Sciatic nerve (tissue), 2 donors: Measurements from ENCODE around the gene NAA38. TPM values are rescaled to one million over a fixed set of nuclear protein-coding genes. Genes with fewer than 3 reads are reported as not detected.

ENCODE experiments used
- ATAC-seq: fragments of 200-7000 bp; cut with Tn5 transposase; one replicate; pipeline ENCODE4 v1.9.1; 2020; ENCODE audit warnings: mild to moderate bottlenecking, moderate library complexity
- DNase-seq: peaks from one replicate; pipeline ENCODE4 v3.0.0-alpha.2; 2020; ENCODE audit warnings: low spot score
- intact Hi-C: fragments of 100-400 bp; cut with DNase I; formaldehyde crosslinking; loops from one replicate; pipeline ENCODE4 v1.14.2; 2022
- total RNA-seq: library from RNA; stranded (reverse); fragmentation: NEBNext Ultra II Directional; extraction: Animal tissue kit (Norgen Biotek cat#: 25700); gene quantifications from one replicate; pipeline ENCODE4 v1.2.1, GENCODE V29; 2021
- donor health status: DM: no; HTN: no; CAD: no.
- donor health status: DM: no; HTN: no; CAD: no.

NAA38 gene
- total RNA-seq, 1 donor from 2014 or later = 53.5 TPM

- DNase-seq = no peak
- ATAC-seq = no peak
- intact Hi-C loops = no loop called here
Measured at GRCh38 chr17:7845359-7846062, 11.8 kb downstream of the NAA38 start.

DNA sequence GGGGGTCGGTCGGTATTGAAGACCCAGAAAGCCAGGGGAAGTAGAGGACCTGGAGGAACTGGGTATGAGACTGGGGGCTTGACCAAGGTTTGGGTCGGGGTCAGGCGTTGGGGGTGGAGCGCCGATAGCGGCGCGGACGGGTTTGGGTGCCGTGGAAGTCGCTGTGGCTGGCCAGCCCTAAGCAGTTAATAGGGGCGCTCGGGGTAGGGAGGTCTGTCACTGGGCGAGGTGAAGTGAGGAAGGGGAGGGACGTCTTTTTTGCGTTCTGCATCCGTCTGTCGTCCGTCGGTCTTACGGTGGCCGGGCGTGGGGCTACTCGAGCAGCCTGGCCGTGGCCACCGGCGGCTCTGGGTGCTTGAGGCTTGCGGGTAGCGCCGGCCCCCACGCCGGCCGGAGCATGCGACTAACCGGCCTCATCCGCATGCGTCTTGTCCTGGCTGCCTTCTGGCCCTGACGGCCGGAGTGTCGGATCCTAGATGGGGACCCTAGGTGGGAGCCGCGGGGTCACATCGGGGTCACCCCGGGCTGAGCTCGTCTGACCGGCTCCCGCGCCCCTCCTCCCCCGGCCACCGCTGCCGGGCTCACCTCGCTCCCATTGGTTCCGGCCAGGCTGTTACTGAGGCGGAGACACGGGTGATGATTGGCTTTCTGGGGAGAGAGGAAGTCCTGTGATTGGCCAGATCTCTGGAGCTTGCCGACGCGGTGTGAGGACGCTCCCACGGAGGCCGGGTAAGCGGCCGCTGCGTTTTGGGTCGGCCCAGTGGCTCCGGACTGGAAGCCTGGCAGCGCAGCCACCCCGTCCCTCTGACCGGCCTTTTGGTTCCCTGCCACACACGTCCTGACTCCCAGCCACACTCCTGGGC is 12.8 kb downstream of the NAA38 start:
- DNase-seq (peak; percentile 93), ATAC-seq (peak; percentile 81)
- intact Hi-C loops = loop anchor here (5.0 kb wide), 1 partner anchor 328 kb away; no protein-coding TSS in a partner anchor

DNA sequence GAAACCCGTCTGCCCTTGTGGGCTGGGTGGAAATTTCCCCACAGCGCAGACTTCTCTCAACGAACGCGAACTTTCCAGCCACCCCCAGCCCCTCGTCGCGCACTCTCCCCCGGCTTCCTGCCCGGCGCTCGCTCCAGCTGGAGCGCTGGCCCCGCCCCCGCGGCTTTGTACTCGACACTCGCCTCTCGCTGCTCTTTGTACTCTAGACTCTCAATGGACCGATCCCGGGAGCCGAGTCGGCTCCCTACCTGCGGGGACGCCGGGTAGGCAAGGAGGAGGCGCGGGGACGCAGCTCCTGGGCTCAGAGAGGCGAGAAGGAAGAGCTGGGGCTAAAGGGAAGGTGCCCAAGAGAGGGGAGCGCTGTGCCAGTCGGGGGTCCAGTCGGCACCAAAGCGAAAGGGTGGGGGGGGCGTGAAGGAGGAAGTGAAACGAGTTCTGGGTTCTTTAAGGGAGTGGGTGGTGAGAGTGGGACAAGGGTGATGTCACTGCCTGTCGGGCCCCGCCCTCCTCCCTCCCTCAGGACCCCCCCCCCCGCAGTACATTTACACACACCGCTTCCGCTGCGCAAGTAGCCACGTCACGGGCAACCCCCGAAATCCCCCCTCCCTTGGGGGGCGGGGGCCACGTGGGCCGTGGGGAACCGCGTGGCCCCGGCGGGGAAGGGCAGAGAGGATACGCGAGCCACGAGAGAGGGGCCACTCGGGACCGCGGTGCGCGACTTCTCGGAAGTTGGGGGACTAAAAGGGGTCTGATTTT is 13.6 kb downstream of the NAA38 start:
- intact Hi-C loops = loop anchor here (5.0 kb wide), 1 partner anchor 329 kb away; no protein-coding TSS in a partner anchor
- peak; percentile 49 for ATAC-seq
- peak; percentile 89 for DNase-seq

DNA sequence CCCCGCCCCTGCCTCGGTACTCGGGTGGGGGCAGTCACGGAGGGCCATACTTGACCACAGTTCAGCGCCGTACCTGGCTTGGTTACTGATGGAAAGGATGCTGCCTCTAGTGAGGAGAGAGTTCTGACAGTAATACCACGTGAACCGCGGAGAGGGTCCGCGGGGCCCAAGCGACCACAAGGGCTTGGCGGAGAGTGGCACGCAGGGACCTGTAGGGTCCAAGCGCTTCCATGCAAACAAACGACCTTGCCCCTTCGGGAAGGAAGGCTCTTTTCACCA is 14.2 kb downstream of the NAA38 start:
- no peak for ATAC-seq
- intact Hi-C loops = loop anchor here (5.0 kb wide), 1 partner anchor 329 kb away; no protein-coding TSS in a partner anchor

DNA sequence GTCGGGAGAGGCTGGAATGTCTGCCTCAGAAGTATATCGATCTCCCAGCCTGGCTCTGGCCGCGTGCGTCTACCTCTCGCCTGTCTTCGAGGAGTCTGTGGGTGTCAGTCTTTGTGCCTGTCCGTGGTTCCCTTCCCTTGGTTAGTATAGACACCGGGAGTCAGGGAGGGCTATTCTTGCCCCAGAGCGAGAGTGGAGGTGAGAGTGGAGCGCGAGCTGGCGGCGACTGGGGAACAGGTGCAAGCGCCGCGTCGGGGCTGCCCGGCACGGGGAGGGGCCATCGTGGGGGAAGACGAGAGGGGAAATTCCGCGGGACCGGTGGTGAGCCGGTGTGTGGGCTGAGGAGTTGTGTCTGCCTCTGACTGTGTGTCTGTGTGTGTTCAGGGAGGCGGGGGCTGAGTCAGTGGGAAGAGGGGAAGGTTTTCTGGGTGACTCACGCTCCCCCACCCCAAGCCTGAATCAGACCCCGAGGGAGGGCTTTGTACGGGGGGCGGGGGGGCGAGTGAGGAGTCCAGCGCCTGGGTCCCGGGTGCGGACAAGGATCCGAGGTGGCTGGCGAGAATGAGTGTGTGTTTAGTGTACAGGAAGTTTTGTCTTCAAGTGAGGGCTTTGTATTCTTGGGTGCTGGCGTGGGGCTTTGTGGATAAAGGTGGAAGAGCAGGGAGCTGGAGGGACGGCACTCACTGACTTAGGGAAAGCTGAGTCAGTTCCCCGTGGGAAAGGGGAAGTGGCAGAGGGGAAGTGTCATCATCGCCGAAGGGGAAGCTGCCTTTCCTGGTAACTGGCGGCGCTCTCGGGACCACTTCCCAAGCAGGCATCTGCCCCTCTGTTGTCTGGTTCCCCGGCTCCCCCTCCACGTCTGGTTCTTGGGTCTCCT is 14.7 kb downstream of the NAA38 start:
- intact Hi-C loops = loop anchor here (5.0 kb wide), 1 partner anchor 330 kb away; no protein-coding TSS in a partner anchor
- ATAC-seq (peak; percentile 38), DNase-seq (peak; percentile 86)

More for the DNA sequence above, 14.2 kb downstream of the NAA38 start:
- no peak for DNase-seq

GRCh38 chr17:7841915-7842379 is 15.4 kb downstream of the NAA38 start:
- DNase-seq (peak; percentile 96), ATAC-seq (peak; percentile 84)
- intact Hi-C loops = loop anchor here (5.0 kb wide), 1 partner anchor 330 kb away; no protein-coding TSS in a partner anchor

GRCh38 chr17:7841396-7841914 is 15.9 kb downstream of the NAA38 start:
- DNase-seq (peak; percentile 91), ATAC-seq (peak; percentile 51)
- intact Hi-C loops = loop anchor here (5.0 kb wide), 1 partner anchor 331 kb away; no protein-coding TSS in a partner anchor

DNA sequence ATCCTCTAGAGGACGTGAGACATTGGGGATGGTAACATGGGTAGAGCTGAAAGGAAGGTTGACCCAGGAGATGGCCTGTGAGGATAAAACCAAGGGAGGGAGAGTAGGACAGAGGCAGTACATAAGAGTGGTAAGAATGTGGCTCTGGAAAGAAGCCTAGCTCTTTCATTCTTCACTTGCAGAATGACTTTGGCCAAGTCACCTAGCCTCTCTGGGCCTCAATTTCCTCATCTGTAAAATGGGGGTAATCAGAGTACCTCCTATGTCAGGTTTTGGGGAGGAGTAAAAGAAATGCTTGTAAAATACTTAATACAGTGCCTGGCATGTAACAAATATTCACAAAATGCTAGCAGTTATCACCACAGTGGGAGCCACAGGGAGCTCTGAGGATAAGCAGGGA is 16.5 kb downstream of the NAA38 start:
- DNase-seq (no peak), ATAC-seq (no peak)
- intact Hi-C loops = loop anchor here (5.0 kb wide), 1 partner anchor 331 kb away; no protein-coding TSS in a partner anchor

GRCh38 chr17:7840441-7840840 is 16.9 kb downstream of the NAA38 start:
- DNase-seq (no peak), ATAC-seq (no peak)
- intact Hi-C loops = loop anchor here (5.0 kb wide), 1 partner anchor 332 kb away; no protein-coding TSS in a partner anchor

DNA sequence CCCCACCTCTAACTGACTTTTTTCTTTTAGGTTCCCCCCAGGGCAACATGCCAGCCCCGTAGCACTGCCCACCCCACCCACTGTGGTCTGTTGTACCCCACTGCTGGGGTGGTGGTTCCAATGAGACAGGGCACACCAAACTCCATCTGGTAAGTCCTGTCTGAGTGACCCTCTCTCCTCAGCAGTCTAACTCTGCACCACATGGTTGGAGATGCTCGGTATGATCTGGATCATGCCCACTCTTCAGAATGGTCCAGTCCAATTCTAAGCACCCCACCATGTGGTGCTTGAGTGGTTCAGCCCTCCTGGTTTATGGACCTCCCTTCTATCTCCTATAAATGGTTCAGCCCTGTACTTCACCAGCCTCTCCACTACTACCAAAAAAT is 17.5 kb downstream of the NAA38 start:
- no peak for ATAC-seq
- DNase-seq = no peak
- intact Hi-C loops = loop anchor here (5.0 kb wide), 1 partner anchor 332 kb away; no protein-coding TSS in a partner anchor

DNA sequence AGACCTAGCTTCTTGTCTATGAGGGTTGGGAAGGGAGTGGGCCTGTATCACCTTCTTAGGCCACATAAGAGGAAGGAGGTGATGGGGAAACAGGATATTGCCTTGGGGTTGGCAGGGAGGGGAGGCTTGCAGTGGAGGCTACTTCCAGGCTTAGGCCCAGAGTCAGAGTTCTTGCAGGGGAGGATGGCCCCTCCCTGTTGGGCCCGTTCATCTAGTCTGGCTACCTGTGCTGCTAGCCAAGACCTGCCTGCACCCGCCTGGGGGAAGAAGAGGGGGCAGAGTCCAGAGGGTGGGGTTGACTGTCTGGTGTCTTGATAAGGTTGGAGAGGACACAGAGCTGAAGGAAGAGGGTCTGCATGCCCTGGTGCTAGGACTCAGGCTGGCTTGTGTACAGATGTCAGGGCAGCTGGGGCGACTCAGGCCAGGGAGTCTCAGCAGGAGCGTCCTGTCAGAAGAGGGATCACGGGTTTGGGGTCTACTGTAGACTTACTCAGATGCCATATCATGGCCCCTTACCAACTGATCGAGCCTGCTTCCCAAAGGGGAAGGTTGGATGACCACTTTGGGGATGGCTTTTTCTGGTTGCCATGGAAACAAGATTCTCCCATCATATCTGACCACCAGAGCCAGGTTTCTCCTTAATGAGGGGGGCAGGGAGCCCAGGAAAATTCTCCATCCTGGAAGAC is 18.0 kb downstream of the NAA38 start:
- DNase-seq = no peak
- no peak for ATAC-seq
- intact Hi-C loops = no loop called here

- ATAC-seq (no peak), DNase-seq (no peak)
- intact Hi-C loops = no loop called here
Measured at GRCh38 chr17:7838090-7839075, 19.0 kb downstream of the NAA38 start.

DNA sequence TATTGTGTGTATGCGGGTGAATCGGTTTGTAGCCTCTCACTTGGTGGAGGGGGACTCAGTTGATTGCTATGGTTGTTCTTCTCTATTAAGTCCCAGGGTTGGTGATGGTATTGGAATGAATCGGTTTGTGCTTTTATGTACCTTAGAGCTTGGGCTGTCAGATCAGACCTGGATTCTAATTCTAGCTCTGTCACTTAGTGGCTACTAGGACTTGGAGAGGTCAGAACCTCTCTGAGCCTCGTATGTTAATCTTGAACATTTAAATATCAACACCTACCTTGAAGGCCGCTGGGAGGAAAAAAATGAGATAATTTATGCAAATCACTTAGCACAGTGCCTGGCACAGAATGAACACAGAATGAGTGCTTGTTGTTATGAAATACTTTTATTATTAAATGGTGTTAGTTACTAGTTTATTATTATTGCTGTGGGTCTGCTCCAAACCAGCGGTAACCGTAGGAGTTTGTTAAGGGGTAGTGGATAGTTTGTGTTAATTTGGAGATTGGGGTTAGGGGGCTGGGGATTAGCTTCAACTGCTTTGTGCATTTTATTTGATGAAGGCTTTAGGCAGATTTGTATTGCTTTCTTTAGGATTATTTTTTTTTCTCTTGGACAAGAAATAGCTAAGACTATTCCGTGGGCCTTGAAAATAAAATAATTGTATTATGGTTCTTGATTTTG is 19.8 kb downstream of the NAA38 start:
- DNase-seq = no peak
- no peak for ATAC-seq
- intact Hi-C loops = no loop called here

- intact Hi-C loops = no loop called here
- ATAC-seq = peak; percentile 60
- DNase-seq = peak; percentile 94
Measured at GRCh38 chr17:7836596-7837407, 20.6 kb downstream of the NAA38 start.
